ENCODE data around the gene DGKG.

DNA sequence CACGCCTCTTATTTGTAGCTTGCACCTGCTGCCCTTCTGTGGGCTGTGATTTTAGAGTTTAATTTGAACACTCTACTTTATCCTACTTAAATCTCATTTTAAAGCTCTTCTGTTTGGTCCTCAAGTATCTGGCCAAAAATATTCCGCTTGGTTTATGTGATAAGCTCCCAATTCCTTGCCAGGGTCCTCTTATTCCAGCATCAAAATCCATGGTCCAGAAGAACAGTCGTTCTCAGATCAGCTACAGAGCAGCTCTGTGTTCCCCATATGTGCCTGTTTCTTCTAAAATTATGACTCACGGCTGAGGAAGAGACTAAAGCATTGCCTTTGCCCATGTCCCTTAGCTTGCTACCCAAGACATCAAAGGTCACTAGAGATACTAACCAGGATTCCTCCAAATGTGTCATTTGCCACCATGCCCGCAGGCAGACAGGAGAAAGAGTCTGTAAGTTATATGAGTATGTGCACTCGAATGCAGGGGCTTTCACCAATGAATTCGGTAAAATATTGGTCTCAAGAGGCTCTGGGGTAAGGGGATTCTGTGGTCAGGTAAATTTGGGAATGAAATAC lies 137.9 kb downstream of the DGKG start:
- no peak for TF ChIP-seq CTCF (conservative IDR thresholded peaks at IDR 0.05; ENCODE audit: low read depth, low read length)
- no peak for TF ChIP-seq EZH2 (IDR thresholded peaks at IDR 0.05; ENCODE audit: borderline replicate concordance, low read depth, low read length, poor library complexity, severe bottlenecking)

Measured in A673 (cell line).